ENCODE results near the gene PRR29.

- no peak for TF ChIP-seq CTCF (conservative IDR thresholded peaks at IDR 0.05; ENCODE audit: low read length)
- no peak for TF ChIP-seq EZH2phosphoT487 (IDR thresholded peaks at IDR 0.05; ENCODE audit: borderline replicate concordance, low read depth, low read length)
Measured at GRCh38 chr17:64004903-64005733, 7.0 kb downstream of the PRR29 start.
